HK-2 (cell line): ENCODE data around the gene TBC1D14.

Experiments
- DNase-seq: peaks from one replicate; pipeline ENCODE4 v3.0.0-alpha.2; 2018; ENCODE audit not compliant: unreplicated experiment

TBC1D14 gene

GRCh38 chr4:6951880-6952381 lies 42.3 kb downstream of the TBC1D14 start:
- no peak for DNase-seq

- peak; percentile 94 for DNase-seq
Observed at GRCh38 chr4:6953751-6954380, 44.2 kb downstream of the TBC1D14 start.

- no peak for DNase-seq
Observed at GRCh38 chr4:6955261-6955911, 45.8 kb downstream of the TBC1D14 start.

GRCh38 chr4:6956087-6956433 lies 46.4 kb downstream of the TBC1D14 start:
- DNase-seq: no peak

- DNase-seq: no peak
Observed at GRCh38 chr4:6956434-6957147, 47.0 kb downstream of the TBC1D14 start.

- no peak for DNase-seq
Observed at GRCh38 chr4:6957148-6957520, 47.5 kb downstream of the TBC1D14 start.

- DNase-seq: no peak
Observed at GRCh38 chr4:6957994-6958393, 48.4 kb downstream of the TBC1D14 start.

GRCh38 chr4:6959261-6959660 lies 49.6 kb downstream of the TBC1D14 start:
- DNase-seq: no peak

- no peak for DNase-seq
Observed at GRCh38 chr4:6960154-6960553, 50.5 kb downstream of the TBC1D14 start.

GRCh38 chr4:6960628-6961412 lies 51.2 kb downstream of the TBC1D14 start:
- DNase-seq: no peak

GRCh38 chr4:6961496-6962210 lies 52.0 kb downstream of the TBC1D14 start:
- DNase-seq: no peak

GRCh38 chr4:6962211-6963041 lies 52.8 kb downstream of the TBC1D14 start:
- DNase-seq: no peak

GRCh38 chr4:6963139-6963611 lies 53.5 kb downstream of the TBC1D14 start:
- no peak for DNase-seq

GRCh38 chr4:6964858-6965257 lies 55.2 kb downstream of the TBC1D14 start:
- DNase-seq: no peak

- no peak for DNase-seq
Observed at GRCh38 chr4:6965329-6965728, 55.7 kb downstream of the TBC1D14 start.

GRCh38 chr4:6967846-6968340 lies 58.3 kb downstream of the TBC1D14 start:
- no peak for DNase-seq

- DNase-seq: no peak
Observed at GRCh38 chr4:6968496-6968895, 58.9 kb downstream of the TBC1D14 start.

- DNase-seq: no peak
Observed at GRCh38 chr4:6969826-6970800, 60.5 kb downstream of the TBC1D14 start.
